Gastroesophageal sphincter (tissue), 4 donors: Measurements from ENCODE around the gene SLC39A2. TPM values are rescaled to one million over a fixed set of nuclear protein-coding genes. Genes with fewer than 3 reads are reported as not detected.
A peak's percentile ranks its signal among the peaks of the same experiment; 100 is the strongest.

ENCODE experiments used
- ATAC-seq: fragments of 150-250 bp; one replicate; pipeline ENCODE4 v1.9.1; 2016; ENCODE audit warnings: mild to moderate bottlenecking, moderate library complexity
- H3K27ac ChIP-seq, 4 donors: fragments of 200-600 bp; sonication (generic) in 3 of 4; 1 replicate in 3 of 4; 2 replicates in 1 of 4; pipeline ENCODE4 v1.5.1; 2016 to 2019
- H3K27me3 ChIP-seq: fragments of 200-600 bp; sonication (generic); one replicate; pipeline ENCODE4 v1.5.1; 2019
- H3K36me3 ChIP-seq, 2 donors: fragments of 200-600 bp; sonication (generic); one replicate each; pipeline ENCODE4 v1.5.1; 2019; ENCODE audit warnings: control low read depth in 1 of 2
- H3K4me1 ChIP-seq, 3 donors: fragments of 200-600 bp; sonication (generic); 1 replicate in 2 of 3; 2 replicates in 1 of 3; pipeline ENCODE4 v1.5.1; 2016 to 2019; ENCODE audit warnings: control low read depth in 2 of 3
- H3K4me3 ChIP-seq, 2 donors: fragments of 200-600 bp; sonication (generic); one replicate each; pipeline ENCODE4 v1.5.1; 2019; ENCODE audit warnings: mild to moderate bottlenecking in 1 of 2, moderate library complexity in 1 of 2
- H3K9me3 ChIP-seq, 3 donors: fragments of 200-600 bp; sonication (generic); one replicate each; pipeline ENCODE4 v1.5.1; 2017 to 2019; ENCODE audit warnings: control low read depth in 2 of 3
- CTCF ChIP-seq, 4 experiments: fragments of 200-600 bp in 2 of 4; fragments of 450-650 bp in 2 of 4; sonication (generic) in 1 of 4; IDR thresholded peaks; one replicate each; pipeline ENCODE4 v1.5.1; 2017 to 2019; ENCODE audit warnings: antibody characterized with exemption in 4 of 4, mild to moderate bottlenecking in 2 of 4, moderate library complexity in 2 of 4
- EP300 ChIP-seq: sonication (generic); formaldehyde crosslinking; IDR thresholded peaks from one replicate; pipeline ENCODE4 v1.6.1; 2017; ENCODE audit warnings: antibody characterized with exemption, mild to moderate bottlenecking
- POLR2A ChIP-seq, 2 donors: fragments of 450-650 bp; IDR thresholded peaks; one replicate each; pipeline ENCODE4 v1.6.1; 2017; ENCODE audit warnings: antibody characterized with exemption in 2 of 2, mild to moderate bottlenecking in 2 of 2, moderate library complexity in 1 of 2
- POLR2AphosphoS5 ChIP-seq: sonication (generic); formaldehyde crosslinking; IDR thresholded peaks from one replicate; pipeline ENCODE4 v1.6.1; 2017; ENCODE audit warnings: antibody characterized with exemption
- WGBS, 2 donors: methylation state at CpG; one replicate each; pipeline ENCODE4 v1.1.5; 2018; ENCODE audit warnings: low coverage in 1 of 2; 5-methylcytosine and 5-hydroxymethylcytosine counted together
- total RNA-seq, 4 donors: library from RNA; depleted of rRNA; stranded (reverse); fragments of >200 nt; gene quantifications; one replicate each; pipeline ENCODE4 v1.1.0, GENCODE V29; 2016

The SLC39A2 gene
- total RNA-seq, 4 donors from 2014 or later = 0.59 TPM; not detected in 3

- H3K36me3 ChIP-seq = no peaks in the 10 kb centered on the region
- peaks cover 0 to 14% (median 0%) of the 10 kb centered on the region in 3 donors for H3K4me1 ChIP-seq
- H3K27ac ChIP-seq = peak overlapping the region in 3 of 4 donors; percentile 75 to 86 (median 78)
- TF ChIP-seq POLR2A (IDR thresholded peaks at IDR 0.05) (no peak), POLR2AphosphoS5 (no peak), EP300 (no peak), CTCF (IDR thresholded peaks at IDR 0.05) (no peak)
- 7 to 12% methylated on average over 9 to 10 of the region's 10 CpGs for WGBS, 2 donors
- ATAC-seq = no peak
- H3K9me3 ChIP-seq = no peaks in the 10 kb centered on the region
- peak overlapping the region; percentile 43 to 64 for H3K4me3 ChIP-seq
- peaks cover 5% of the 10 kb centered on the region for H3K27me3 ChIP-seq
Measured at GRCh38 chr14:20970647-20970982, 28.5 kb upstream of the SLC39A2 start.

- Histone ChIP-seq H3K4me3 (peak overlapping the region; percentile 43 to 64), H3K27me3 (peaks cover 3% of the 10 kb centered on the region), H3K27ac (peak overlapping the region in 3 of 4 donors; percentile 75 to 86 (median 78)), H3K9me3 (no peaks in the 10 kb centered on the region), H3K4me1 (peaks cover 0 to 14% (median 0%) of the 10 kb centered on the region in 3 donors), H3K36me3 (no peaks in the 10 kb centered on the region)
- peak; percentile 96 for ATAC-seq
- no peak for TF ChIP-seq POLR2A (IDR thresholded peaks at IDR 0.05)
- TF ChIP-seq CTCF (IDR thresholded peaks at IDR 0.05) = peak; percentile 77 to 95 (median 88)
- TF ChIP-seq POLR2AphosphoS5 = no peak
- no peak for TF ChIP-seq EP300
- WGBS, 2 donors = 0% methylated on average over 2 to 12 of the region's 47 CpGs
Measured at GRCh38 chr14:20970983-20971704, 27.9 kb upstream of the SLC39A2 start.

- no peaks in the 10 kb centered on the region for H3K9me3 ChIP-seq
- H3K4me3 ChIP-seq = peak overlapping the region in 1 of 2 donors; percentile 64
- peak overlapping the region in 3 of 4 donors; percentile 75 to 86 (median 78) for H3K27ac ChIP-seq
- WGBS, 2 donors = 0 to 17% methylated on average over 2 to 6 of the region's 8 CpGs
- no peaks in the 10 kb centered on the region for H3K36me3 ChIP-seq
- peaks cover 0 to 14% (median 0%) of the 10 kb centered on the region in 3 donors for H3K4me1 ChIP-seq
- no peaks in the 10 kb centered on the region for H3K27me3 ChIP-seq
- TF ChIP-seq POLR2AphosphoS5 (no peak), POLR2A (IDR thresholded peaks at IDR 0.05) (no peak), EP300 (no peak)
- ATAC-seq = peak; percentile 35
Measured at GRCh38 chr14:20971705-20972021, 27.4 kb upstream of the SLC39A2 start.

GRCh38 chr14:20973501-20973900 is 25.6 kb upstream of the SLC39A2 start:
- no peaks in the 10 kb centered on the region for H3K36me3 ChIP-seq
- peaks cover 0 to 14% (median 0%) of the 10 kb centered on the region in 3 donors for H3K4me1 ChIP-seq
- WGBS, 2 donors = 80 to 93% methylated on average over 2 to 3 of the region's 3 CpGs
- H3K9me3 ChIP-seq = no peaks in the 10 kb centered on the region
- no peak overlapping the region for H3K4me3 ChIP-seq
- no peak overlapping the region for H3K27ac ChIP-seq
- TF ChIP-seq POLR2AphosphoS5 (no peak), EP300 (no peak), CTCF (IDR thresholded peaks at IDR 0.05) (no peak), POLR2A (IDR thresholded peaks at IDR 0.05) (no peak)
- no peak for ATAC-seq
- H3K27me3 ChIP-seq = no peaks in the 10 kb centered on the region

- whole genome bisulfite sequencing, 2 donors = 100% methylated on average over 1 of the region's 1 CpG
Measured at GRCh38 chr14:20976291-20976690, 22.8 kb upstream of the SLC39A2 start.

More at GRCh38 chr14:20976291-20976690, 22.8 kb upstream of the SLC39A2 start:
- H3K9me3 ChIP-seq = no peaks in the 10 kb centered on the region
- H3K4me3 ChIP-seq = no peak overlapping the region
- TF ChIP-seq POLR2A (IDR thresholded peaks at IDR 0.05) = no peak
- TF ChIP-seq POLR2AphosphoS5 = no peak
- TF ChIP-seq EP300 = no peak
- no peak for TF ChIP-seq CTCF (IDR thresholded peaks at IDR 0.05)
- ATAC-seq = no peak
- H3K27ac ChIP-seq = no peak overlapping the region
- H3K27me3 ChIP-seq = peaks cover 16% of the 10 kb centered on the region
- H3K4me1 ChIP-seq = peaks cover 0 to 5% (median 0%) of the 10 kb centered on the region in 3 donors
- no peaks in the 10 kb centered on the region for H3K36me3 ChIP-seq
